ENCODE results near the gene PWWP2A. TPM values are rescaled to one million over a fixed set of nuclear protein-coding genes. Genes with fewer than 3 reads are reported as not detected.
A peak's percentile ranks its signal among the peaks of the same experiment; 100 is the strongest.

PWWP2A gene
- total and polyA plus RNA-seq, 4 experiments from 2014 or later, result 29.6 to 40.6 (median 35.5) TPM

DNA sequence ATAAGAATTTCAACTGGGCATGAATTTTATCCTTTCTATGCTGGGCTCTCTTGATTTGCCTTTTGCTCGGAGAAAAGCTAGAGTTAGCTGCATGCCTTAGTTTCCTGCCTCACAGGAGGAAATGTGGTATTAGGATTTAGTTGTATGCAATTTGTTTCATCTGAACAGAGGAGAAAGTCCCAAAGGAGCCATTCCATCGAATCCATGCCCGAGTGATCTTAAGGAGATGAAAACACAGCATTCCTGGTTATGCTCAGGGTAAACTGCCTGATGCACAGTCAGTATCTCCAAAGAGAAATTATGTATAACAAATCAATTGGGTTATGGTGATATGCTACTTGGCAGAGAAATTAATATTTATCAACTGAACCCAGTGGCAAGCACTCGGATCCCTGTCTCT lies 59.2 kb downstream of the PWWP2A start:
- H3K27ac Mint-ChIP-seq, result no peak overlapping the region
- no peak overlapping the region for H3K4me3 ChIP-seq (ENCODE audit: low read length in 2 of 2)
- no peak overlapping the region for H3K27ac ChIP-seq (ENCODE audit: low read depth, low read length)
- no peak overlapping the region for H3K4me3 Mint-ChIP-seq
- H3K9me3 Mint-ChIP-seq, result no peaks in the 10 kb centered on the region
- DNase-seq, result no peak
- CTCF ChIA-PET (ENCODE audit: partially characterized antibody), result no interaction called here
- peaks cover 0 to 4% (median 0%) of the 10 kb centered on the region in 4 donors for H3K4me1 Mint-ChIP-seq
- no peaks in the 10 kb centered on the region for H3K27me3 ChIP-seq (ENCODE audit: insufficient read depth, low read length)
- H3K27me3 Mint-ChIP-seq, result no peaks in the 10 kb centered on the region
- H3K36me3 Mint-ChIP-seq, result peaks cover 46 to 65% of the 10 kb centered on the region in 2 donors
- no peaks in the 10 kb centered on the region for H3K9me3 ChIP-seq (ENCODE audit: control insufficient read depth in 1 of 2, low read length in 2 of 2)
- intact Hi-C loops (cut with micrococcal nuclease), result no loop called here
- peaks cover 47% of the 10 kb centered on the region for H3K36me3 ChIP-seq (ENCODE audit: insufficient read depth, low read length)
- no peaks in the 10 kb centered on the region for H3K4me1 ChIP-seq (ENCODE audit: insufficient read depth, low read length)
- POLR2A ChIA-PET (ENCODE audit: partially characterized antibody), result no interaction called here

DNA sequence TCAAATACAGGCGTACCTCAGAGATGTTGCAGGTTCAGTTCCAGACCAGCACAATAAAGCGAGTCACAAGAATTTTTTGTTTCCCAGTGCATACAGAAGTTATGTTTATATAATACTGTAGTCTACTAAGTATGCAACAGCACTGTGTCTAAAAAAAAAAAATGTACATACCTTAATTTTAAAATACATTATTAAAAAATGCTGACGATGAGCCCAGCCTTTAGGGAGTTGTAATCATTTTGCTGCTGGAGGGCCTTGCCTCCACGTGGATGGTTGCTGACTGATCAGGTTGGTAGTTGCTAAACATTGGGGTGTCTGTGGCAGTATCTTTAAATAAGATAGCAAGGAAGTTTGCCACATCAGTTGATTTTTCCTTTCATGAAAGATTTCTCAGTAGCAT lies 62.0 kb downstream of the PWWP2A start:
- ChIA-PET POLR2A (ENCODE audit: partially characterized antibody) (no interaction called here), CTCF (ENCODE audit: partially characterized antibody) (interaction anchor here (1.1 kb wide), 1 partner anchor 35 kb away, joined by 6 read pairs; no protein-coding TSS in a partner anchor)
- intact Hi-C loops (cut with micrococcal nuclease), result no loop called here
- no peaks in the 10 kb centered on the region for H3K27me3 ChIP-seq (ENCODE audit: insufficient read depth, low read length)
- Mint-ChIP-seq H3K9me3 (no peaks in the 10 kb centered on the region), H3K4me1 (peaks cover 0 to 4% (median 0%) of the 10 kb centered on the region in 4 donors), H3K27me3 (no peaks in the 10 kb centered on the region), H3K27ac (peak overlapping the region in 1 of 7 donors; percentile 8), H3K36me3 (peaks cover 58 to 73% of the 10 kb centered on the region in 2 donors), H3K4me3 (no peak overlapping the region)
- H3K4me1 ChIP-seq (ENCODE audit: insufficient read depth, low read length), result no peaks in the 10 kb centered on the region
- DNase-seq, result no peak
- peaks cover 58% of the 10 kb centered on the region for H3K36me3 ChIP-seq (ENCODE audit: insufficient read depth, low read length)
- no peak overlapping the region for H3K27ac ChIP-seq (ENCODE audit: low read depth, low read length)
- H3K4me3 ChIP-seq (ENCODE audit: low read length in 2 of 2), result no peak overlapping the region
- no peaks in the 10 kb centered on the region for H3K9me3 ChIP-seq (ENCODE audit: control insufficient read depth in 1 of 2, low read length in 2 of 2)

DNA sequence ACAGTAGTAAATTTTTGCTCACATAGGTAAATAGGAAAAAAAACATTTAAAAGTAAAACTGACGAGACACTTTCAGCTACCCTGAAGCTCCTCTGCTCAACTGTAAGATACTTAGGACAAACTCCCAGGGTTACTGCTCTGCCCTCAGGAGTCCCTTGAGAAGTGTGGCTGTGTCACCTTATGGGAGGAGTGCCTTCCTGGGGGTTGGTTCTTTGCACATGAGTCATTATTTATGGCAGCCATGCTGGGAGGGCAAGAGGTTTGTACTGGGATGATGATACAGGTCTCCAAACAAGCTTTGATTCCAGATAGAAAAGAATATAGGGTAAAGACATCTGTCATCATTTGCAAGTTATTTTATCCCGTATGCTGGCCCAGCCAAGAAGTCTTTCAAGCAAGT lies 64.4 kb downstream of the PWWP2A start:
- intact Hi-C loops (cut with micrococcal nuclease), result no loop called here
- H3K27ac Mint-ChIP-seq, result no peak overlapping the region
- Histone ChIP-seq H3K27ac (ENCODE audit: low read depth, low read length) (no peak overlapping the region), H3K4me3 (ENCODE audit: low read length in 2 of 2) (no peak overlapping the region), H3K4me1 (ENCODE audit: insufficient read depth, low read length) (no peaks in the 10 kb centered on the region), H3K9me3 (ENCODE audit: control insufficient read depth in 1 of 2, low read length in 2 of 2) (no peaks in the 10 kb centered on the region), H3K36me3 (ENCODE audit: insufficient read depth, low read length) (peaks cover 52% of the 10 kb centered on the region), H3K27me3 (ENCODE audit: insufficient read depth, low read length) (no peaks in the 10 kb centered on the region)
- peaks cover 0 to 1% (median 0%) of the 10 kb centered on the region in 4 donors for H3K4me1 Mint-ChIP-seq
- DNase-seq, result no peak
- ChIA-PET POLR2A (ENCODE audit: partially characterized antibody) (no interaction called here), CTCF (ENCODE audit: partially characterized antibody) (interaction anchor here (1.7 kb wide), 1 partner anchor 33 kb away, joined by 6 read pairs; no protein-coding TSS in a partner anchor)
- no peak overlapping the region for H3K4me3 Mint-ChIP-seq
- no peaks in the 10 kb centered on the region for H3K27me3 Mint-ChIP-seq
- peaks cover 64 to 73% of the 10 kb centered on the region in 2 donors for H3K36me3 Mint-ChIP-seq
- H3K9me3 Mint-ChIP-seq, result no peaks in the 10 kb centered on the region

DNA sequence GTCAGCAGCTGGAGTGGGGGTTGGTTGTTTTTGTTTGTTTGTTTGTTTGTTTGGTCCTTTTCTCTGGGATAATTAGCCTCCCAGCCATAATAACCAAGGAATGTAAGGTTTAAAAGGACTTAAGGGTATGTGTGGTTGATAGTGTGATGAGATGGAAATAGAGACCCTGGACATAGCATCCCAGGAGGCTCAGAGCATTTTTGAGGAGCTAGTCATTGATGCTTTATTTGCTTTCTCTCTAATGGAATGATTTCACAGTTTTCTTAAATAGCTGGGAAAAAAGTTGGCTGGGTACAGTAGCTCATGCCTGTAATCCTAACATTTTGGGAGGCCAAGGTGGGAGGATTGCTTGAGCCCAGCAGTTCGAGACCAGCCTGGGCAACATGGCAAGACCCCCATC lies 65.2 kb downstream of the PWWP2A start:
- H3K27ac ChIP-seq (ENCODE audit: low read depth, low read length), result no peak overlapping the region
- peaks cover 66 to 75% of the 10 kb centered on the region in 2 donors for H3K36me3 Mint-ChIP-seq
- CTCF ChIA-PET (ENCODE audit: partially characterized antibody), result interaction anchor here (0.6 to 1.7 kb wide), 3 partner anchors 8 to 32 kb away, joined by 3 to 6 read pairs (median 3); no protein-coding TSS in a partner anchor
- intact Hi-C loops (cut with micrococcal nuclease), result no loop called here
- no peak overlapping the region for H3K4me3 Mint-ChIP-seq
- H3K4me1 Mint-ChIP-seq, result peaks cover 0 to 1% (median 0%) of the 10 kb centered on the region in 4 donors
- H3K27me3 Mint-ChIP-seq, result no peaks in the 10 kb centered on the region
- no peaks in the 10 kb centered on the region for H3K9me3 Mint-ChIP-seq
- no peak overlapping the region for H3K4me3 ChIP-seq (ENCODE audit: low read length in 2 of 2)
- H3K4me1 ChIP-seq (ENCODE audit: insufficient read depth, low read length), result no peaks in the 10 kb centered on the region
- H3K27ac Mint-ChIP-seq, result no peak overlapping the region
- H3K36me3 ChIP-seq (ENCODE audit: insufficient read depth, low read length), result peaks cover 57% of the 10 kb centered on the region
- H3K27me3 ChIP-seq (ENCODE audit: insufficient read depth, low read length), result no peaks in the 10 kb centered on the region
- no peak for DNase-seq
- H3K9me3 ChIP-seq (ENCODE audit: control insufficient read depth in 1 of 2, low read length in 2 of 2), result no peaks in the 10 kb centered on the region
- POLR2A ChIA-PET (ENCODE audit: partially characterized antibody), result no interaction called here

DNA sequence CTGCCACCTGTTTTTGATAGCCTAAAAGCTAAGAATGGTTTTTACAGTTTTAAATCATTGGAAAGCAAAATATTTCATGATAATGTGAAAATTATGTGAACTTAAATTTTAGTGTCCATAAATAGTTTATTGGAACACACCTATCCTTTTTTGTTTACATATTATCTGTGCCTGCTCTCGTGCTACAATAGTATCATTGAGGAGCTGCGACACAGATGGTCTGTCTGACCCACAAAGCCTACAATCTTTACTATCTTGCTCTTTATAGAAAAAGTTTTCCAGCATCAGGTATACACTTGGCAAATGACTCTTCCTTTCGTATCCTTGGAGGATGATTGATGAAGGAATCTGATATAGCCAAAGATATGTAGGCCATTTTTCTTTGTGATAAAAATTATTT lies 70.2 kb downstream of the PWWP2A start:
- H3K27me3 Mint-ChIP-seq, result no peaks in the 10 kb centered on the region
- no peaks in the 10 kb centered on the region for H3K4me1 ChIP-seq (ENCODE audit: insufficient read depth, low read length)
- peaks cover 60 to 67% of the 10 kb centered on the region in 2 donors for H3K36me3 Mint-ChIP-seq
- no peak overlapping the region for H3K4me3 Mint-ChIP-seq
- H3K9me3 ChIP-seq (ENCODE audit: control insufficient read depth in 1 of 2, low read length in 2 of 2), result no peaks in the 10 kb centered on the region
- no peak overlapping the region for H3K4me3 ChIP-seq (ENCODE audit: low read length in 2 of 2)
- H3K27ac ChIP-seq (ENCODE audit: low read depth, low read length), result no peak overlapping the region
- H3K9me3 Mint-ChIP-seq, result no peaks in the 10 kb centered on the region
- ChIA-PET POLR2A (ENCODE audit: partially characterized antibody) (no interaction called here), CTCF (ENCODE audit: partially characterized antibody) (interaction anchor here (1.0 to 1.4 kb wide), 2 partner anchors 22 to 27 kb away, joined by 3 to 6 read pairs; no protein-coding TSS in a partner anchor)
- DNase-seq, result no peak
- no peaks in the 10 kb centered on the region for H3K27me3 ChIP-seq (ENCODE audit: insufficient read depth, low read length)
- peaks cover 0 to 5% (median 3%) of the 10 kb centered on the region in 4 donors for H3K4me1 Mint-ChIP-seq
- H3K27ac Mint-ChIP-seq, result peak overlapping the region in 2 of 7 donors; percentile 19 to 23
- intact Hi-C loops (cut with micrococcal nuclease), result no loop called here
- H3K36me3 ChIP-seq (ENCODE audit: insufficient read depth, low read length), result peaks cover 33% of the 10 kb centered on the region

DNA sequence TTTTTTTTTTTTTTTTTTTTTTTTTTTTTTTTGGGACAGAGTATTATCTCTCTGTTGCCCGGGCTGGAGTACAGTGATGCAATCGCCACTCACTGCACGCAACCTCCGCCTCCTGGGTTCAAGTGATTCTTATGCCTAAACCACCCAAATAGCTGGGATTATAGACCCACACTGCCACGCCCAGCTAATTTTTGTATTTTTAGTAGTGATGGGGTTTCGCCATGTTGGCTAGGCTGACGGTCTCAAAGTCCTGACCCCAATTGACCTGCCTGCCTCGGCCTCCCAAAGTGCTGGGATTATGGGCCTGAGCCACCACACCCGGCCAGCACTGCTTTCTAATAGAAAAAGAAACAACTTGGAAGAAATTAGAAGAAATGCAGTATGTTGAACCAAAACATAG lies 71.1 kb downstream of the PWWP2A start:
- Histone ChIP-seq H3K27ac (ENCODE audit: low read depth, low read length) (no peak overlapping the region), H3K36me3 (ENCODE audit: insufficient read depth, low read length) (peaks cover 28% of the 10 kb centered on the region), H3K4me3 (ENCODE audit: low read length in 2 of 2) (no peak overlapping the region), H3K27me3 (ENCODE audit: insufficient read depth, low read length) (no peaks in the 10 kb centered on the region), H3K4me1 (ENCODE audit: insufficient read depth, low read length) (no peaks in the 10 kb centered on the region), H3K9me3 (ENCODE audit: control insufficient read depth in 1 of 2, low read length in 2 of 2) (no peaks in the 10 kb centered on the region)
- H3K27me3 Mint-ChIP-seq, result no peaks in the 10 kb centered on the region
- H3K27ac Mint-ChIP-seq, result no peak overlapping the region
- no peaks in the 10 kb centered on the region for H3K9me3 Mint-ChIP-seq
- CTCF ChIA-PET (ENCODE audit: partially characterized antibody), result interaction anchor here (0.6 to 1.0 kb wide), 2 partner anchors 21 to 63 kb away, joined by 3 read pairs; no protein-coding TSS in a partner anchor
- H3K4me1 Mint-ChIP-seq, result peaks cover 0 to 5% (median 3%) of the 10 kb centered on the region in 4 donors
- no peak for DNase-seq
- POLR2A ChIA-PET (ENCODE audit: partially characterized antibody), result no interaction called here
- intact Hi-C loops (cut with micrococcal nuclease), result no loop called here
- H3K4me3 Mint-ChIP-seq, result no peak overlapping the region
- H3K36me3 Mint-ChIP-seq, result peaks cover 58 to 69% of the 10 kb centered on the region in 2 donors

DNA sequence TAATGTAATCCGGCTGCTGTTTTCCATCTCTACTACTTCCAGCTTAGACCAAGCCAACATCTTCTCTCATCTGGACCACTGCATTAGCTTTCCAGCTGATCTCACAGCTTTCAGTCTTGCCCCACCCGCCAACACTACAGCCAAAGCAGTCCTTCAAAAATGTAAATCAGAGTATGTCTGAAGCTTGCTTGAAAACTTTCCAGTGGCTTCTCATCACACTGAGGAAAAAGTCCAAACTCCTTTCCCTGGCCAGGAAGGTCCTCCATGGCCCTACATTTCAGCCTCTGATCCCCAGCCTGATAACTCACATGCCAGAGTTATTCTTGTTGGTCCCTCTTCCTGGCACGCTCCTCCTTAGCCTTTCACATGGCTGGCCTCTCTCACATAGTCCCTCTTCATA lies 71.8 kb downstream of the PWWP2A start:
- CTCF ChIA-PET (ENCODE audit: partially characterized antibody), result no interaction called here
- Histone ChIP-seq H3K4me1 (ENCODE audit: insufficient read depth, low read length) (no peaks in the 10 kb centered on the region), H3K27me3 (ENCODE audit: insufficient read depth, low read length) (no peaks in the 10 kb centered on the region), H3K9me3 (ENCODE audit: control insufficient read depth in 1 of 2, low read length in 2 of 2) (no peaks in the 10 kb centered on the region), H3K27ac (ENCODE audit: low read depth, low read length) (no peak overlapping the region), H3K4me3 (ENCODE audit: low read length in 2 of 2) (no peak overlapping the region), H3K36me3 (ENCODE audit: insufficient read depth, low read length) (peaks cover 20% of the 10 kb centered on the region)
- intact Hi-C loops (cut with micrococcal nuclease), result no loop called here
- Mint-ChIP-seq H3K4me3 (no peak overlapping the region), H3K27ac (peak overlapping the region in 2 of 7 donors; percentile 1 to 14), H3K36me3 (peaks cover 57 to 69% of the 10 kb centered on the region in 2 donors), H3K27me3 (no peaks in the 10 kb centered on the region), H3K4me1 (peaks cover 0 to 5% (median 3%) of the 10 kb centered on the region in 4 donors), H3K9me3 (no peaks in the 10 kb centered on the region)
- POLR2A ChIA-PET (ENCODE audit: partially characterized antibody), result no interaction called here
- no peak for DNase-seq

Measured in CD4-positive, alpha-beta memory T cell (primary cell).